Measurements from ENCODE around the gene TWIST2.

Gene TWIST2

DNA sequence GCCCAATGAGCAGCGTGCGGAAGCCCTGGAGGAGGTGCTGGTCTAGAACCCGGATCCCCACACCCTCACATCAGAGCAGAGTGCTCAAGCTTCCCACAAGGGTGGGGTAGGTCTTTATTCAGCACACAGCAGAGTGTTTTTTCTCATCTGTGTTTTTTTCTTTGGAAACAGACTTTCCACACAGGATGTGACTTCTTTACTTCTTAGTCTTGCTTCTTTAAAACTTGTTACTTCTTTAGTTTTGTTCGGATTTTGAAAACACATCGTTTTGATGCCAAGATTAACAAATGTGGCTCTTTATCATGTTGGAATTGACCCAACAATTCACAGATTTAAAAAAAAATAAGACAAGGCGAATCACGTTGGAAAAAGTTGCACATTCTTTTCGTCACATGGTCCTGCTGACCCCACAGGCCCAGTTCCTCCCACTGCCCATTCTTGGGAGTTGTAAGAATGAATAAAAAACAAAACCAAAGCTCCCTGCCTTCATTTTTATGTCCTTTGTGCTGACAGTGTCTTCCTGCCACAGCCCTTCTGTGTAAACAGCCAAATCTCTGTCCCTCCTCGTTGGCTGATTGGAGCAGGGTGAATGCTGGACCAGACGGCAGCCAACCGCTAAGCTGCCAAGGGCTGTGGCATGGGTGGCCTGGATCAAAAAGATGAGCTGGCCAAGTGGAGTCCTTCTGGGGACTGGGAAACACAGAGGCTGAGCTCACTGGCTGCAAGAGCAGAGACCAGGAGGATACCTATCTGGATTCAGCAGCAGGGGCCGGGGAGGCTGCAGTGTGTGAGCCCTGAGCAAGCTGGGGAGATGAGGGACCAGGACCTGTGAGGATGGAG, 81.6 kb downstream of the TWIST2 start:
- DNase-seq (ENCODE audit: low read depth, low spot score) = no peak
- H3K9me3 ChIP-seq (ENCODE audit: low read depth, low read length) = no peaks in the 10 kb centered on the region
- H3K9ac ChIP-seq (ENCODE audit: insufficient read length) = no peak overlapping the region
- no peaks in the 10 kb centered on the region for H3K36me3 ChIP-seq (ENCODE audit: insufficient read depth, low read length)
- H3K4me3 ChIP-seq = no peak overlapping the region
- no peak overlapping the region for H3K27ac ChIP-seq
- TF ChIP-seq EZH2 (IDR thresholded peaks at IDR 0.05) = no peak
- no peak for TF ChIP-seq FOXP2 (optimal IDR thresholded peaks at IDR 0.05; ENCODE audit: control extremely low read depth, extremely low read length, insufficient read depth)
- TF ChIP-seq POLR2AphosphoS5 (IDR thresholded peaks at IDR 0.05; ENCODE audit: borderline replicate concordance, low read depth, low read length) = no peak

DNA sequence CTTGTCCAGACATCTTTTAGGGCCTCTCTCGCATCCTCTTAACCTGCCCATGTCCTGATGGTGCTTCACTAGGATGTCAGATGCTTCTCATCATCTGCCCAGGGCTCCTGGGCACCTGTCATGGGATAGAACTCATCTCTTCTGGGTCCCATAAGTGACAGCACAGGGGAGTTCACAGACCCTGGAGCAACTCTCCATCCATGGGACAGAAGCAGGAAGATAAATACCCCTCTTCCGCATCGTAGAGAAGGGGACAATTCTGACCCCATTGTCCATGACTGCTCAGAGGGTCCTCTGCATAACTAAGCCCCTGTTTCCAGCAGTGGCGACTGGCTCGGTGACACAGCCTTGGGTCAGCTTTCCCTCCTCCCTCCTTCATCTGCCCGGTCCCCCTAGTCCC, 82.3 kb downstream of the TWIST2 start:
- no peak for TF ChIP-seq EZH2 (IDR thresholded peaks at IDR 0.05)
- no peak for TF ChIP-seq POLR2AphosphoS5 (IDR thresholded peaks at IDR 0.05; ENCODE audit: borderline replicate concordance, low read depth, low read length)
- no peak for TF ChIP-seq FOXP2 (optimal IDR thresholded peaks at IDR 0.05; ENCODE audit: control extremely low read depth, extremely low read length, insufficient read depth)
- Histone ChIP-seq H3K9ac (ENCODE audit: insufficient read length) (no peak overlapping the region), H3K9me3 (ENCODE audit: low read depth, low read length) (no peaks in the 10 kb centered on the region), H3K36me3 (ENCODE audit: insufficient read depth, low read length) (no peaks in the 10 kb centered on the region), H3K27ac (no peak overlapping the region), H3K4me3 (no peak overlapping the region)
- DNase-seq (ENCODE audit: low read depth, low spot score) = no peak

DNA sequence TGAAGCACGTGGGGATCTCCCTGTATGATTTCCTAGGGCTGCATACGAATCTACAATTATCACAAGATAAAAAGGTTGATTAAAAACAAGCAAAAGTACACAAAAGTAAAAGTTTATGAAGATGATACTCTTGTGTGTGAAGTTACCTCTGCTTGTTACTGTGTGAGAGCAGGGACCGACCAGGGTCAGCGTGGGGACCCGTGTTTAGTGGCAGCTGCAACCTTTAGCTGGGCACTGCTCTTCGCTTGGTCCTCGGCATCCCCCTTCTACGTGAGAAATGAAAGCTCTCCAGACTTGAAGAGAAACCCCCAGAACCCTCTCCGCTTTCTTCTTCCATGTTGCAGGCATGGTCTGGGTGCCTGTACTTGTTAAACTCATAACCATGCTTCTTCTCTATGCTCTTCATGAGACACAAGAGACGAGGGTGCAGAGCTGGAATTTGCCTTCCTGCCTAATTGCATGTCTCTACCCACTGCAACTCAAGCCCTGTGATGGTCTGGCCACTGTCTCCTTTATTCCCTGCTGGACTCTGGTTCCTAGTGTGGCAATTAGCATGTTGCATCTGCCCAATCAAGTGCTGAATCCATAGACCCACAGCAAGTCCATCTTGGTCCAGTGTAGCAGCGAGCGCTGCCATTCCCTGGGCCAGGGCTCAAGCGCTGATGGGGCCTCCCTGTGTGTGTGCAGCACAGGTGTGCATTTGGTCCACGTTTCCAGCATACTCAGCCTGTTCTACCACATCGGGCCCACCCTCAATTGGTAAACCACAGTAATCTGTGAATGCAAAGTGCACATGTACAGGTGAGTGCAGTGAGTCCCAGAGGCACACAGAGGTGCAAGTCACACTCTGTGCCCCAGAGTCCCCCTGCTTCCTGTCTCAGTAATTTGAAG, 88.5 kb downstream of the TWIST2 start:
- Histone ChIP-seq H3K9ac (ENCODE audit: insufficient read length) (no peak overlapping the region), H3K9me3 (ENCODE audit: low read depth, low read length) (no peaks in the 10 kb centered on the region), H3K4me3 (no peak overlapping the region), H3K27ac (no peak overlapping the region), H3K36me3 (ENCODE audit: insufficient read depth, low read length) (no peaks in the 10 kb centered on the region)
- TF ChIP-seq POLR2AphosphoS5 (IDR thresholded peaks at IDR 0.05; ENCODE audit: borderline replicate concordance, low read depth, low read length) (no peak), FOXP2 (optimal IDR thresholded peaks at IDR 0.05; ENCODE audit: control extremely low read depth, extremely low read length, insufficient read depth) (no peak), EZH2 (IDR thresholded peaks at IDR 0.05) (no peak)
- no peak for DNase-seq (ENCODE audit: low read depth, low spot score)

DNA sequence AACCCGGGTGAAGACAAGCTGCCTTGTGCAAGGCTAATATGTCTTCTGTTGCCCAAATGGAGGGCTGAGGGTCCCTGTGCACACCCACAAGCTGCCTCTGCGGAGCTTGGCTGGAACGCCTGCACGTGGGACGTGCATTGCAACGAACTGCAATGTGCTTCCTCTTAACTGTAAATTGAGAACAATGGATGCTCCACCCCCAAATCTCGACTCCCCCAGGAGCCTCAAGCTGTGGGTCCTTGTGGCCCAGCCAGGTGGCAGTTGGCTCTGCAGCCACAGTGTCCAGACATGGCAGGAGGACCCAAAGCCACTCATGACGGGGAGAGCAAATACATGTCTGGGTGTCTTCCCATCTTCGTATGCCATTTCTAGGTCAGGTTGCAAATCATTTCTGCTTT, 90.1 kb downstream of the TWIST2 start:
- no peak for DNase-seq (ENCODE audit: low read depth, low spot score)
- no peak overlapping the region for H3K27ac ChIP-seq
- H3K36me3 ChIP-seq (ENCODE audit: insufficient read depth, low read length) = no peaks in the 10 kb centered on the region
- no peaks in the 10 kb centered on the region for H3K9me3 ChIP-seq (ENCODE audit: low read depth, low read length)
- H3K9ac ChIP-seq (ENCODE audit: insufficient read length) = no peak overlapping the region
- TF ChIP-seq FOXP2 (optimal IDR thresholded peaks at IDR 0.05; ENCODE audit: control extremely low read depth, extremely low read length, insufficient read depth) (no peak), POLR2AphosphoS5 (IDR thresholded peaks at IDR 0.05; ENCODE audit: borderline replicate concordance, low read depth, low read length) (no peak), EZH2 (IDR thresholded peaks at IDR 0.05) (no peak)
- H3K4me3 ChIP-seq = no peak overlapping the region

DNA sequence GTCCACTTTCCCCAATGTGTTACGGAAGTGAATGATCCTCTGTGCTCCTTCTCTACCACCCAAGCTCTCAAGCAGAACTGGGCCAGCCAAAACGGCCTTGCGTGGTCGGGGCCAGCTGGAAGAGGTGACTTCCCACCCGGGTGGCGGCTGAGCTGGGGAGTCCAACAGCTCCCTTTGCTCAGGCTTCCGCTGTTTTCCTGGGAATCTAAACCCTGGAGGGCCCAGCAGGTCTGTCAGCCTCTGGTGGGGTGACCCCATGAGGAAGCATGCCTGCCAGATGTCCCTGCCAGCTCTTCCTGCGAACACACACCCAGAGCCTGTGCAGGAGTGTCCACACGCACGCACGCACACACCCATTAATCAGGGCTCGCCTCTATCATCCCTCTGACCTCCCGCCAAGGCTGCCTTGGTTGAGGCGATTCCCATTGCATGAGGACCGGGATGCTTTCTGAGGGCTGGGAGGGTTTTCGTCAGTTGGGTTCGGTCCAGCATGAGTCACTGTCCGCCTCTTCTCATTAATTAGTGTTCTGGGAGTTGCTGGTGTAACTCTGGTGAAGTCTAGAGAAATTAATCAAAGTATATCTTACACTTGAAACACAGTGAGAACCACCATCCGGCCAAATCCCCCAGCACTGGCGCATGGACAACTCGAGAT, 90.6 kb downstream of the TWIST2 start:
- H3K4me3 ChIP-seq = no peak overlapping the region
- no peak overlapping the region for H3K9ac ChIP-seq (ENCODE audit: insufficient read length)
- TF ChIP-seq POLR2AphosphoS5 (IDR thresholded peaks at IDR 0.05; ENCODE audit: borderline replicate concordance, low read depth, low read length) (no peak), EZH2 (IDR thresholded peaks at IDR 0.05) (no peak), FOXP2 (optimal IDR thresholded peaks at IDR 0.05; ENCODE audit: control extremely low read depth, extremely low read length, insufficient read depth) (no peak)
- DNase-seq (ENCODE audit: low read depth, low spot score) = no peak
- H3K27ac ChIP-seq = no peak overlapping the region
- no peaks in the 10 kb centered on the region for H3K36me3 ChIP-seq (ENCODE audit: insufficient read depth, low read length)
- no peaks in the 10 kb centered on the region for H3K9me3 ChIP-seq (ENCODE audit: low read depth, low read length)

DNA sequence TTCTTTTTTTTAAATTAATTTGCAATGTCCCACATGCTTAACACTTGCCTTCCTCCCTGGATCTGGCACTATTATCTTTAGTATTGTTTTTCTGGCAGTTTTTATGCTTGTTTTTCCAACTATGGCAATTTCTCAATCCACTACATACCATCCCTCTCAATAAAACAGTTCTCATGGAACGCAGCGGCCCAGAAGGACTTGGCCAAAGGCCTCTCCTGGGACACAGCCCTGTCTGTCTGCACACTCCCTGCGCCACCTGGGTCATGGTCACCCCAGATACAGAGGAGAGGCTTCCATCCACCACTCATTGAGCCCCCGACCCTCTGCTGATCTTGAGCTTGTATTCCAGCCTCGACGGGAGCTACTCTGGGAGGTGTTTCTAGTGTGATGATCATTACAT, 91.2 kb downstream of the TWIST2 start:
- H3K4me3 ChIP-seq = no peak overlapping the region
- no peaks in the 10 kb centered on the region for H3K9me3 ChIP-seq (ENCODE audit: low read depth, low read length)
- H3K36me3 ChIP-seq (ENCODE audit: insufficient read depth, low read length) = no peaks in the 10 kb centered on the region
- H3K27ac ChIP-seq = no peak overlapping the region
- H3K9ac ChIP-seq (ENCODE audit: insufficient read length) = no peak overlapping the region
- no peak for TF ChIP-seq POLR2AphosphoS5 (IDR thresholded peaks at IDR 0.05; ENCODE audit: borderline replicate concordance, low read depth, low read length)
- TF ChIP-seq EZH2 (IDR thresholded peaks at IDR 0.05) = no peak
- TF ChIP-seq FOXP2 (optimal IDR thresholded peaks at IDR 0.05; ENCODE audit: control extremely low read depth, extremely low read length, insufficient read depth) = no peak
- DNase-seq (ENCODE audit: low read depth, low spot score) = no peak

DNA sequence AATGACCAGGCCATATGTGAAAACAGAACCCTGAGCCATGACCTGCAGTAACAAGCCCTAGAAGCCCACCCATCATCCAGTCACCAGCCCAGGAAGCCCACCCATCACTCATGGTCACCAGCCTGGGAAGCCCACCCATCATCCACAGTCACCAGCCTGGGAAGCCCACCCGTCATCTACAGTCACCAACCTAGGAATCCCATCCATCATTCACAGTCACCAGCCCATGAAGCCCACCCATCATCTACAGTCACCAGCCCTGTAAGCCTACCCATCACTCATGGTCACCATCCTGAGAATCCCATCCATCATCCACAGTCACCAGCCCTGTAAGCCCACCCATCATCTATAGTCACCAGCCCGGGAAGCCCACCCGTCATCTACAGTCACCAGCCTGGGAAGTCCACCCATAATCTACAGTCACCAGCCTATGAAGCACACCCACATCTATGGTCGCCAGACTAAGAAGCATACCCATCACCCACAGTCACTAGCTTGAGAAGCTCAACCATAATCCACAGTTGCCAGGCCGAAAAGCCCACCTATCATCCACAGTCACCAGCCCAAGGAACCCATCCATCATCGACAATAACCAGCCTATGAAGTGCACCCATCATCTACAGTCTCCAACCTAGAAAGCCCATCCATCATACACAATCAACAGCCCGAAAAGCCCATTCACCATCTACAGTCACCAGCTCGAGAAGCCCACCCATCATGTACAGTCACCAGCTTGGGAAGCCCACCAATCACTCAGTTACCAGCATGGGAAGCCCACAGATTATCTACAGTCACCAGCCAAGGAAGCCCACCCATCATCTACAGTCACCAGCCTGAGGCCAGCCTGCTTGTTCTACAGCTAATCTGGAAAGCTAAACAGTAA, 91.9 kb downstream of the TWIST2 start:
- no peak for DNase-seq (ENCODE audit: low read depth, low spot score)
- TF ChIP-seq POLR2AphosphoS5 (IDR thresholded peaks at IDR 0.05; ENCODE audit: borderline replicate concordance, low read depth, low read length) (no peak), EZH2 (IDR thresholded peaks at IDR 0.05) (no peak), FOXP2 (optimal IDR thresholded peaks at IDR 0.05; ENCODE audit: control extremely low read depth, extremely low read length, insufficient read depth) (no peak)
- H3K9me3 ChIP-seq (ENCODE audit: low read depth, low read length) = no peaks in the 10 kb centered on the region
- no peak overlapping the region for H3K4me3 ChIP-seq
- no peaks in the 10 kb centered on the region for H3K36me3 ChIP-seq (ENCODE audit: insufficient read depth, low read length)
- H3K27ac ChIP-seq = no peak overlapping the region
- no peak overlapping the region for H3K9ac ChIP-seq (ENCODE audit: insufficient read length)
